Spleen (tissue), 7 donors: ENCODE data around the gene ALKBH4.

Experiments used
- POLR2A ChIP-seq, 3 donors: fragments of 450-650 bp; IDR thresholded peaks; one replicate each; pipeline ENCODE4 v1.5.1; 2017; ENCODE audit warnings: antibody characterized with exemption in 3 of 3, mild to moderate bottlenecking in 1 of 3
- TF ChIP-seq, protein P1 (sequence below), 11 experiments: fragments of 200-600 bp in 7 of 11; fragments of 450-650 bp in 4 of 11; sonication (generic) in 4 of 11; IDR thresholded peaks in 8 of 11; conservative IDR thresholded peaks in 3 of 11; 1 replicate in 7 of 11; 2 replicates in 4 of 11; pipeline versions ENCODE4 v1.4.0 to v1.8.0; 2016 to 2021; ENCODE audit warnings: antibody characterized with exemption in 11 of 11, inconsistent platforms in 4 of 11, mild to moderate bottlenecking in 1 of 11
- donor health status: DM: no; HTN: no; CAD: no; lungs with moderate emphysema.
- donor health status: DM: no; HTN: no; CAD: no.
- donor health status: DM: no; HTN: no; CAD: no.

GRCh38 chr7:102425639-102426267, 38.9 kb downstream of the ALKBH4 start:
- TF ChIP-seq, protein P1, sequence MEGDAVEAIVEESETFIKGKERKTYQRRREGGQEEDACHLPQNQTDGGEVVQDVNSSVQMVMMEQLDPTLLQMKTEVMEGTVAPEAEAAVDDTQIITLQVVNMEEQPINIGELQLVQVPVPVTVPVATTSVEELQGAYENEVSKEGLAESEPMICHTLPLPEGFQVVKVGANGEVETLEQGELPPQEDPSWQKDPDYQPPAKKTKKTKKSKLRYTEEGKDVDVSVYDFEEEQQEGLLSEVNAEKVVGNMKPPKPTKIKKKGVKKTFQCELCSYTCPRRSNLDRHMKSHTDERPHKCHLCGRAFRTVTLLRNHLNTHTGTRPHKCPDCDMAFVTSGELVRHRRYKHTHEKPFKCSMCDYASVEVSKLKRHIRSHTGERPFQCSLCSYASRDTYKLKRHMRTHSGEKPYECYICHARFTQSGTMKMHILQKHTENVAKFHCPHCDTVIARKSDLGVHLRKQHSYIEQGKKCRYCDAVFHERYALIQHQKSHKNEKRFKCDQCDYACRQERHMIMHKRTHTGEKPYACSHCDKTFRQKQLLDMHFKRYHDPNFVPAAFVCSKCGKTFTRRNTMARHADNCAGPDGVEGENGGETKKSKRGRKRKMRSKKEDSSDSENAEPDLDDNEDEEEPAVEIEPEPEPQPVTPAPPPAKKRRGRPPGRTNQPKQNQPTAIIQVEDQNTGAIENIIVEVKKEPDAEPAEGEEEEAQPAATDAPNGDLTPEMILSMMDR (IDR thresholded peaks at IDR 0.05 in 8 of 11, conservative IDR thresholded peaks at IDR 0.05 in 3 of 11) = no peak
- peak; percentile 30 to 75 (median 58) for TF ChIP-seq POLR2A (IDR thresholded peaks at IDR 0.05)
